Neural progenitor cell (in vitro differentiated cells): ENCODE data around the gene CYB5R4. TPM values are rescaled to one million over a fixed set of nuclear protein-coding genes. Genes with fewer than 3 reads are reported as not detected.

Experiments
- DNase-seq: peaks from one replicate; pipeline ENCODE4 v3.0.0-alpha.2; 2016; ENCODE audit warnings: low spot score
- H2AFZ ChIP-seq: fragments of 200-600 bp; sonication (generic); replicated peaks from 2 replicates; pipeline ENCODE4 v1.6.1; 2016; ENCODE audit warnings: antibody characterized with exemption
- H3F3A ChIP-seq: fragments of 200-600 bp; sonication (generic); 2 replicates; pipeline ENCODE4 v1.6.1; 2016; ENCODE audit warnings: antibody characterized with exemption, low read depth
- H3K27ac ChIP-seq: fragments of 200-600 bp; sonication (generic); 2 replicates; pipeline ENCODE4 v1.5.1; 2016; ENCODE audit warnings: mild to moderate bottlenecking
- H3K27me3 ChIP-seq: fragments of 200-600 bp; sonication (generic); 2 replicates; pipeline ENCODE4 v1.6.1; 2016; ENCODE audit warnings: mild to moderate bottlenecking, moderate library complexity
- H3K36me3 ChIP-seq: fragments of 200-600 bp; sonication (generic); 2 replicates; pipeline ENCODE4 v1.5.1; 2016
- H3K4me1 ChIP-seq: fragments of 200-600 bp; sonication (generic); 2 replicates; pipeline ENCODE4 v1.6.1; 2016; ENCODE audit warnings: mixed run types
- H3K4me2 ChIP-seq: fragments of 200-600 bp; sonication (generic); 2 replicates; pipeline ENCODE4 v1.6.1; 2016
- H3K4me3 ChIP-seq: fragments of 200-600 bp; sonication (generic); 2 replicates; pipeline ENCODE4 v1.5.1; 2016
- H3K79me2 ChIP-seq: fragments of 200-600 bp; sonication (generic); 2 replicates; pipeline ENCODE4 v1.6.1; 2016; ENCODE audit warnings: low read depth
- H3K9ac ChIP-seq: fragments of 200-600 bp; sonication (generic); 2 replicates; pipeline ENCODE4 v1.6.1; 2016
- H3K9me3 ChIP-seq: fragments of 200-600 bp; sonication (generic); 2 replicates; pipeline ENCODE4 v1.5.1; 2016; ENCODE audit warnings: low read depth
- H4K20me1 ChIP-seq: fragments of 200-600 bp; sonication (generic); 2 replicates; pipeline ENCODE4 v1.6.1; 2016; ENCODE audit warnings: low read depth
- H3K27ac Mint-ChIP-seq: 3 replicates; pipeline ENCODE4 v1.8.0; 2021; ENCODE audit warnings: mixed read lengths
- H3K27me3 Mint-ChIP-seq: 2 replicates; pipeline ENCODE4 v1.8.0; 2022; ENCODE audit warnings: low read depth, mild to moderate bottlenecking, inconsistent platforms, moderate library complexity, mixed read lengths; ENCODE audit not compliant: insufficient read depth
- H3K36me3 Mint-ChIP-seq: 3 replicates; pipeline ENCODE4 v1.8.0; 2021; ENCODE audit warnings: mixed read lengths
- H3K4me1 Mint-ChIP-seq: 3 replicates; pipeline ENCODE4 v1.8.0; 2021; ENCODE audit warnings: mixed read lengths
- H3K4me3 Mint-ChIP-seq: 3 replicates; pipeline ENCODE4 v1.8.0; 2021; ENCODE audit warnings: mild to moderate bottlenecking, moderate library complexity, mixed read lengths
- H3K9me3 Mint-ChIP-seq: 3 replicates; pipeline ENCODE4 v1.8.0; 2020; ENCODE audit warnings: mixed read lengths
- EZH2 ChIP-seq: fragments of 200-600 bp; sonication (generic); IDR thresholded peaks from 2 replicates; pipeline ENCODE4 v1.6.1; 2017; ENCODE audit warnings: antibody characterized with exemption, mild to moderate bottlenecking, moderate library complexity
- EZH2phosphoT487 ChIP-seq: fragments of 200-600 bp; sonication (generic); IDR thresholded peaks from 2 replicates; pipeline ENCODE4 v1.6.1; 2017; ENCODE audit warnings: antibody characterized with exemption
- total RNA-seq: library from RNA; depleted of rRNA; stranded (reverse); fragments of >200 nt; gene quantifications from 2 replicates; pipeline ENCODE4 v1.2.3, GENCODE V29; 2015; ENCODE audit warnings: low replicate concordance
- TF ChIP-seq, protein P1 (sequence below): fragments of 200-600 bp; sonication (generic); IDR thresholded peaks from 2 replicates; pipeline ENCODE4 v1.5.1; 2017; ENCODE audit warnings: antibody characterized with exemption, mild to moderate bottlenecking

Gene CYB5R4
- total RNA-seq, 1 donor from 2014 or later, result 8.5 TPM

DNA sequence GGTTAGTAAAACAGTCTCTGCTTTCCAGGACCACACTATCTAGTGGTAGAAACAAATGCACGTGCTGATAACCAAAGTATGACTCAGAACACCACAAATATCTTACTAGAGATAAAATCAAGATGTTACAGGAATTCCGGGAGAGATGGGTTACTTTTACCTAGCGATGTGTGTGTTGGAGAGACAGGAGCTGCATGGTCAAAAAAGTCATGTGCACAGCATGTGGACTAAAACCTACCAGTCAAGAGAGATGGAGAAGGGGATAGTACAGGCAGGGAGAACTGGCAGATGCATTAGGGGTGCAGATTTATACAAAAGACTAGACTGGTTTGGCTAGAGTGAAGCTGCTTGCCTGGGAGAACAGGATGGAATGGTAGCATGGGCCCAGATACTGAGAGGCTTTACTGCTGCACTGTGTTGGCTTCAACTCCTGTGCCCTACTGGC lies 98.8 kb downstream of the CYB5R4 start:
- no peak overlapping the region for H2AFZ ChIP-seq
- H3K27me3 ChIP-seq, result no peaks in the 10 kb centered on the region

DNA sequence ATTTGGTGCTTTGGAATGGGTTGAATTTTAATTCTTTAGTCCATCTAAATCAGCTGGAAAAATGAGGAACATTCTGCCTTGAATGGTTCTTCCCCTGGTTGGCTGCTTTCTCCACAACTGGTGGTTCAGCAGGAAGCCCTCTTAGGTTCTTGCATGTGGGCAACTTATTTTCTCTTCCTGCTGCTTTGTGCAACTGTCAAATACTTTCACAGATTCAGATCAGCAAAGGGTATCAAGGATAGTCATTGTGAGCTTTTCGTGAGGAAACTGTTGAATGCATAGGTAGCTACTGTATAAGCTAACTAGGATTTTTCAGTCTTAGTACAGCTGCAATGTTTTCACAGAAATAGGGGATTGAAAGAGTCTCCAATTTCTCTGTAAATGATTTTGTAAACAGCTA lies 101.2 kb downstream of the CYB5R4 start:
- H3K4me2 ChIP-seq, result no peak overlapping the region
- no peak overlapping the region for H3K4me3 Mint-ChIP-seq
- H3K36me3 Mint-ChIP-seq, result peaks cover 20% of the 10 kb centered on the region

More for the DNA sequence above, 98.8 kb downstream of the CYB5R4 start:
- Histone ChIP-seq H4K20me1 (no peaks in the 10 kb centered on the region), H3K9me3 (no peaks in the 10 kb centered on the region), H3K36me3 (no peaks in the 10 kb centered on the region), H3K9ac (no peak overlapping the region), H3K4me2 (no peak overlapping the region), H3K27ac (no peak overlapping the region), H3K4me1 (peaks cover 3% of the 10 kb centered on the region), H3K4me3 (no peak overlapping the region), H3K79me2 (no peaks in the 10 kb centered on the region), H3F3A (no peaks in the 10 kb centered on the region)
- TF ChIP-seq EZH2phosphoT487, result no peak
- TF ChIP-seq, protein P1, sequence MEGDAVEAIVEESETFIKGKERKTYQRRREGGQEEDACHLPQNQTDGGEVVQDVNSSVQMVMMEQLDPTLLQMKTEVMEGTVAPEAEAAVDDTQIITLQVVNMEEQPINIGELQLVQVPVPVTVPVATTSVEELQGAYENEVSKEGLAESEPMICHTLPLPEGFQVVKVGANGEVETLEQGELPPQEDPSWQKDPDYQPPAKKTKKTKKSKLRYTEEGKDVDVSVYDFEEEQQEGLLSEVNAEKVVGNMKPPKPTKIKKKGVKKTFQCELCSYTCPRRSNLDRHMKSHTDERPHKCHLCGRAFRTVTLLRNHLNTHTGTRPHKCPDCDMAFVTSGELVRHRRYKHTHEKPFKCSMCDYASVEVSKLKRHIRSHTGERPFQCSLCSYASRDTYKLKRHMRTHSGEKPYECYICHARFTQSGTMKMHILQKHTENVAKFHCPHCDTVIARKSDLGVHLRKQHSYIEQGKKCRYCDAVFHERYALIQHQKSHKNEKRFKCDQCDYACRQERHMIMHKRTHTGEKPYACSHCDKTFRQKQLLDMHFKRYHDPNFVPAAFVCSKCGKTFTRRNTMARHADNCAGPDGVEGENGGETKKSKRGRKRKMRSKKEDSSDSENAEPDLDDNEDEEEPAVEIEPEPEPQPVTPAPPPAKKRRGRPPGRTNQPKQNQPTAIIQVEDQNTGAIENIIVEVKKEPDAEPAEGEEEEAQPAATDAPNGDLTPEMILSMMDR, result no peak
- Mint-ChIP-seq H3K9me3 (no peaks in the 10 kb centered on the region), H3K4me3 (no peak overlapping the region), H3K27me3 (peaks cover 3% of the 10 kb centered on the region), H3K36me3 (peaks cover 14% of the 10 kb centered on the region), H3K27ac (no peak overlapping the region), H3K4me1 (peaks cover 4% of the 10 kb centered on the region)
- DNase-seq, result no peak

DNA sequence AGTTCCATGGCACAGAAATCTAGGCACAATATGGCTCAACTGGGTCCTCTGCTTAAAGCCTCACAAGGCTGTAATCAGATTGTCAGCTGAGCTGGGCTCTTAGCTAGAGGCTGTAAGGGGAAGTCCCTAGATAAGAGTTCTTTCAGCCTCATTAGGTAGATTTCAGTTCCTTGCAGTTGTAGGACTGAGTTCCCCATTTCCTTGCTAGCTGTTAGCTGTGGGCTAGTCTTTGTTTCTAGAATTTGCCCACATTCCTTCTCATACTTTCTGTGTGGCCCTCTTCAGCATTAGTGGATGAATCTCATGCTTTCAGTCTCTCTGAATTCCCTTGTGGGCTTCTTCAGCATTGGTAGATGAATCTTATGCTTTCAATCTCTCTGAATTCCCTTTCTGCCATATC lies 103.1 kb downstream of the CYB5R4 start:
- Histone ChIP-seq H3K27me3 (no peaks in the 10 kb centered on the region), H2AFZ (no peak overlapping the region), H3K4me2 (no peak overlapping the region), H4K20me1 (no peaks in the 10 kb centered on the region), H3K79me2 (no peaks in the 10 kb centered on the region), H3K27ac (no peak overlapping the region), H3F3A (no peaks in the 10 kb centered on the region), H3K9me3 (no peaks in the 10 kb centered on the region), H3K4me3 (no peak overlapping the region), H3K4me1 (no peaks in the 10 kb centered on the region), H3K36me3 (no peaks in the 10 kb centered on the region), H3K9ac (no peak overlapping the region)
- no peak for DNase-seq
- no peak for TF ChIP-seq EZH2phosphoT487
- TF ChIP-seq EZH2, result no peak
- Mint-ChIP-seq H3K9me3 (peaks cover 8% of the 10 kb centered on the region), H3K27ac (no peak overlapping the region), H3K36me3 (peaks cover 17% of the 10 kb centered on the region), H3K4me1 (no peaks in the 10 kb centered on the region), H3K27me3 (peaks cover 3% of the 10 kb centered on the region), H3K4me3 (no peak overlapping the region)

More for the DNA sequence above, 101.2 kb downstream of the CYB5R4 start:
- Histone ChIP-seq H3K9ac (no peak overlapping the region), H3K4me3 (no peak overlapping the region), H3F3A (no peaks in the 10 kb centered on the region), H3K4me1 (no peaks in the 10 kb centered on the region), H3K9me3 (no peaks in the 10 kb centered on the region), H3K27ac (no peak overlapping the region), H3K27me3 (no peaks in the 10 kb centered on the region), H3K79me2 (no peaks in the 10 kb centered on the region), H3K36me3 (no peaks in the 10 kb centered on the region), H4K20me1 (no peaks in the 10 kb centered on the region), H2AFZ (no peak overlapping the region)
- Mint-ChIP-seq H3K27me3 (peaks cover 3% of the 10 kb centered on the region), H3K9me3 (peaks cover 2% of the 10 kb centered on the region), H3K27ac (no peak overlapping the region), H3K4me1 (no peaks in the 10 kb centered on the region)
- DNase-seq, result no peak
- TF ChIP-seq EZH2phosphoT487, result no peak
- TF ChIP-seq EZH2, result no peak

DNA sequence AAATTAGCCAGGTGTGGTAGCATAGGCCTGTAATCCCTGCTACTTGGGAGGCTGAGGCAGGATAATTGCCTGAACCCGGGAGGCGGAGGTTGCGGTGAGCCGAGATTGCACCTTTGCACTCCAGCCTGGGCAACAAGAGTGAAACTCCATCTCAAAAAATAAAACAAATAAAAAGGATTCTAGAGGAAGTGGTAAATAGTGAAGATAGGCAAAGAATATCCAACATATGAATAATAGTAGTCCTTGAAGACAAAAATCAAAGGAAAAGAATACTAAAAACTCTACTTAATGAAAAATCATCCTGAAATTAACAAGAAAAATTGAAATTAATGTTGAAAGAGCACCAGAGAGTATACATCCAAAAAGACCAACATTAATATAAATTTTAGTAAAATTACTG lies 107.0 kb downstream of the CYB5R4 start:
- Histone ChIP-seq H3K36me3 (no peaks in the 10 kb centered on the region), H3K79me2 (no peaks in the 10 kb centered on the region), H3K9me3 (no peaks in the 10 kb centered on the region), H2AFZ (no peak overlapping the region), H3K4me3 (no peak overlapping the region), H3K4me2 (no peak overlapping the region), H3K27me3 (no peaks in the 10 kb centered on the region), H4K20me1 (no peaks in the 10 kb centered on the region), H3K27ac (no peak overlapping the region), H3F3A (no peaks in the 10 kb centered on the region), H3K4me1 (no peaks in the 10 kb centered on the region), H3K9ac (no peak overlapping the region)
- H3K4me3 Mint-ChIP-seq, result no peak overlapping the region
- H3K9me3 Mint-ChIP-seq, result peaks cover 13% of the 10 kb centered on the region
- H3K36me3 Mint-ChIP-seq, result peaks cover 17% of the 10 kb centered on the region
- H3K4me1 Mint-ChIP-seq, result no peaks in the 10 kb centered on the region
- no peak overlapping the region for H3K27ac Mint-ChIP-seq
- no peak for DNase-seq
- peaks cover 3% of the 10 kb centered on the region for H3K27me3 Mint-ChIP-seq
- TF ChIP-seq EZH2phosphoT487, result no peak
- TF ChIP-seq EZH2, result no peak
- TF ChIP-seq, protein P1, result no peak
